ACHN (cell line): ENCODE results near the gene HYI.
"Not testable (repeated sequence)": the region's sequence is repeated elsewhere in the genome, so short reads cannot be mapped to it uniquely, and the experiment has no call there.

ENCODE experiments used
- DNase-seq: peaks from one replicate; pipeline ENCODE4 v3.0.0-alpha.2; 2015
- in situ Hi-C: cut with HindIII; loops from 2 replicates; pipeline ENCODE4 v1.10.0; 2017; ENCODE audit warnings: low sequenced_read_pairs, low pct_ligation_motif_present, low pct_unique_long_range_greater_than_20kb

The HYI gene

GRCh38 chr1:43466403-43466802, 12.7 kb upstream of the HYI start:
- in situ Hi-C loops = no loop called here
- DNase-seq = no peak

- no peak for DNase-seq
- in situ Hi-C loops = no loop called here
Observed at GRCh38 chr1:43465505-43466067, 11.9 kb upstream of the HYI start.

- in situ Hi-C loops = no loop called here
Observed at GRCh38 chr1:43464681-43465504, 11.2 kb upstream of the HYI start.

GRCh38 chr1:43463479-43463878, 9.7 kb upstream of the HYI start:
- in situ Hi-C loops = no loop called here
- DNase-seq = no peak

More at GRCh38 chr1:43464681-43465504, 11.2 kb upstream of the HYI start:
- no peak for DNase-seq

- DNase-seq = no peak
- in situ Hi-C loops = no loop called here
Observed at GRCh38 chr1:43460988-43461693, 7.4 kb upstream of the HYI start.

- in situ Hi-C loops, DNase-seq: not testable (repeated sequence)
Observed at GRCh38 chr1:43458379-43458778, 4.6 kb upstream of the HYI start.

- DNase-seq = no peak
- in situ Hi-C loops = no loop called here
Observed at GRCh38 chr1:43455213-43455889, 1.6 kb upstream of the HYI start.

- in situ Hi-C loops = no loop called here
- DNase-seq = no peak
Observed at GRCh38 chr1:43454270-43455011, 710 bp upstream of the HYI start.

GRCh38 chr1:43452789-43453441, 816 bp downstream of the HYI start:
- in situ Hi-C loops = no loop called here
- DNase-seq = no peak

- no peak for DNase-seq
- in situ Hi-C loops = no loop called here
Observed at GRCh38 chr1:43451701-43452532, 1.8 kb downstream of the HYI start.

- in situ Hi-C loops = no loop called here
Observed at GRCh38 chr1:43451157-43451591, 2.6 kb downstream of the HYI start.

GRCh38 chr1:43450251-43450941, 3.3 kb downstream of the HYI start:
- DNase-seq = no peak
- in situ Hi-C loops = no loop called here

More at GRCh38 chr1:43451157-43451591, 2.6 kb downstream of the HYI start:
- DNase-seq = no peak

GRCh38 chr1:43449708-43450069, 4.0 kb downstream of the HYI start:
- in situ Hi-C loops = no loop called here
- no peak for DNase-seq

GRCh38 chr1:43448955-43449707, 4.6 kb downstream of the HYI start:
- in situ Hi-C loops = no loop called here
- no peak for DNase-seq

- DNase-seq = no peak
- in situ Hi-C loops = no loop called here
Observed at GRCh38 chr1:43447891-43448708, 5.6 kb downstream of the HYI start.
